Muscle layer of duodenum (tissue), 2 donors: Measurements from ENCODE around the gene PAX3.

Source experiments
- H3K27ac ChIP-seq: one replicate; pipeline ENCODE4 v1.7.0; 2013; ENCODE audit warnings: mild to moderate bottlenecking, low read length
- H3K27me3 ChIP-seq: one replicate; pipeline ENCODE4 v1.7.0; 2013; ENCODE audit warnings: low read depth, mild to moderate bottlenecking, control low read depth, low read length
- H3K36me3 ChIP-seq, 2 donors: one replicate each; pipeline ENCODE4 v1.7.0; 2013; ENCODE audit warnings: low read length in 2 of 2, control low read depth in 1 of 2, mild to moderate bottlenecking in 1 of 2; ENCODE audit not compliant: insufficient read depth in 2 of 2, control insufficient read depth in 1 of 2
- H3K4me1 ChIP-seq, 2 donors: one replicate each; pipeline ENCODE4 v1.7.0; 2013; ENCODE audit warnings: low read length in 2 of 2, mild to moderate bottlenecking in 2 of 2, control low read depth in 1 of 2, moderate library complexity in 1 of 2; ENCODE audit not compliant: insufficient read depth in 2 of 2, control insufficient read depth in 1 of 2
- H3K4me3 ChIP-seq, 2 donors: one replicate each; pipeline ENCODE4 v1.7.0; 2013; ENCODE audit warnings: low read length in 2 of 2, low read depth in 1 of 2, mild to moderate bottlenecking in 1 of 2
- H3K9me3 ChIP-seq, 2 donors: one replicate each; pipeline ENCODE4 v1.7.0; 2013; ENCODE audit warnings: low read length in 2 of 2, control low read depth in 1 of 2, mild to moderate bottlenecking in 1 of 2; ENCODE audit not compliant: control insufficient read depth in 1 of 2
- donor health status: healthy.

PAX3 gene

GRCh38 chr2:222283634-222284033 lies 15.2 kb downstream of the PAX3 start:
- Histone ChIP-seq H3K27me3 (peaks cover 22% of the 10 kb centered on the region), H3K4me3 (no peak overlapping the region), H3K36me3 (no peaks in the 10 kb centered on the region), H3K27ac (no peak overlapping the region), H3K4me1 (no peaks in the 10 kb centered on the region), H3K9me3 (no peaks in the 10 kb centered on the region)

GRCh38 chr2:222281506-222281905 lies 17.3 kb downstream of the PAX3 start:
- no peak overlapping the region for H3K4me3 ChIP-seq
- no peaks in the 10 kb centered on the region for H3K9me3 ChIP-seq
- H3K27ac ChIP-seq: no peak overlapping the region
- H3K4me1 ChIP-seq: no peaks in the 10 kb centered on the region
- H3K27me3 ChIP-seq: peaks cover 16% of the 10 kb centered on the region
- H3K36me3 ChIP-seq: no peaks in the 10 kb centered on the region

DNA sequence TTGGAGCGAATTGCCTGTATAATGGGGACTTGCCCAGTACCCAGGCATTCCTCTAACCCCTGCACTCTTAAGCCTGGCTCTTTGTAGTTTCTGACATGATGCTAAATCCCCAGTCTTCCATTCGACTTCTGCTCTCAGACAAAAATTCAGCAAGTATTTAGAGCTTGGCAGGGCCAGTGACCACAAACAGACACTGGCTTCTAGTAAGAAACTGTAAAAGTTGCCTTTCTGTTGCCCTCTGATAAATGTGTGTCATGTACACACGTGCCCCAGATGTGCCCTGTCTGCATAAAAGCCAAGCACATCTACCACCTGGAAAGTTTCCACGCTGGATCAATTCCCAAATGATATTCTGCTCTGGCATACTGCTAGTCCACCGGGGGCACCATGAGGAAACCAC lies 18.0 kb downstream of the PAX3 start:
- no peaks in the 10 kb centered on the region for H3K36me3 ChIP-seq
- no peak overlapping the region for H3K27ac ChIP-seq
- H3K4me3 ChIP-seq: no peak overlapping the region
- H3K4me1 ChIP-seq: no peaks in the 10 kb centered on the region
- H3K27me3 ChIP-seq: peaks cover 9% of the 10 kb centered on the region
- H3K9me3 ChIP-seq: no peaks in the 10 kb centered on the region

DNA sequence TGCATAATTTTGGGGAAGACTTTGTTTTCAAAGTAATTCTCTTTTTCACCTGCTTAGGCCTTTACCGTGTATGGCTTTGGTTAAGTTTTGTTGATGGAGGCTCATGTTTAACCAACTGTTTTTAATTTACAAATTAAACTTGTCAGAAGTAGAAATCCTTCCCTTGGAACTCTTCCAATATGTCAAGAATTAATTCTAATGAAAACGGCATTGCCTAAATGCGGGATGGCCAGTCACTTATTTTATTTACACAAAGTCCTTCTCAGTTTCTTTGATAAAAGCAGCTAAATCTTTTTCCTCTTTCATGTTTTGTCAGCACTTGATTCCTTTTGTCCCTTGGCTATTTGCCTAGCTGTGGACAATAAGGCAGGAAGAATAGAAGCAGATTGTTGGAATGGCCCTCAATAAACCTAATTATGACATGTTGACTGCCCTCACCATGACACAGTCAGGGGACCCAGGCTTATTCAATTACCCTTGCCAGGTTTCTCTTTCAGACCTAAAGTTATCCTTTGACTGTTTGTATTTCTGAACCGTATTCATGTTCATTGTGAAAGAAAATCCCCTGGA lies 26.3 kb downstream of the PAX3 start:
- Histone ChIP-seq H3K36me3 (no peaks in the 10 kb centered on the region), H3K4me3 (no peak overlapping the region), H3K27ac (no peak overlapping the region), H3K27me3 (peaks cover 14% of the 10 kb centered on the region), H3K9me3 (no peaks in the 10 kb centered on the region), H3K4me1 (no peaks in the 10 kb centered on the region)

GRCh38 chr2:222271854-222272253 lies 26.9 kb downstream of the PAX3 start:
- peaks cover 14% of the 10 kb centered on the region for H3K27me3 ChIP-seq
- no peaks in the 10 kb centered on the region for H3K4me1 ChIP-seq
- H3K27ac ChIP-seq: no peak overlapping the region

GRCh38 chr2:222270396-222270795 lies 28.4 kb downstream of the PAX3 start:
- no peaks in the 10 kb centered on the region for H3K9me3 ChIP-seq
- H3K27ac ChIP-seq: no peak overlapping the region
- H3K4me3 ChIP-seq: no peak overlapping the region
- H3K36me3 ChIP-seq: no peaks in the 10 kb centered on the region
- no peaks in the 10 kb centered on the region for H3K4me1 ChIP-seq
- H3K27me3 ChIP-seq: peaks cover 11% of the 10 kb centered on the region

More at GRCh38 chr2:222271854-222272253, 26.9 kb downstream of the PAX3 start:
- Histone ChIP-seq H3K9me3 (no peaks in the 10 kb centered on the region), H3K4me3 (no peak overlapping the region), H3K36me3 (no peaks in the 10 kb centered on the region)

- Histone ChIP-seq H3K4me1 (no peaks in the 10 kb centered on the region), H3K9me3 (no peaks in the 10 kb centered on the region), H3K27me3 (peaks cover 11% of the 10 kb centered on the region), H3K27ac (no peak overlapping the region), H3K36me3 (no peaks in the 10 kb centered on the region), H3K4me3 (no peak overlapping the region)
Measured at GRCh38 chr2:222269132-222269531, 29.7 kb downstream of the PAX3 start.

DNA sequence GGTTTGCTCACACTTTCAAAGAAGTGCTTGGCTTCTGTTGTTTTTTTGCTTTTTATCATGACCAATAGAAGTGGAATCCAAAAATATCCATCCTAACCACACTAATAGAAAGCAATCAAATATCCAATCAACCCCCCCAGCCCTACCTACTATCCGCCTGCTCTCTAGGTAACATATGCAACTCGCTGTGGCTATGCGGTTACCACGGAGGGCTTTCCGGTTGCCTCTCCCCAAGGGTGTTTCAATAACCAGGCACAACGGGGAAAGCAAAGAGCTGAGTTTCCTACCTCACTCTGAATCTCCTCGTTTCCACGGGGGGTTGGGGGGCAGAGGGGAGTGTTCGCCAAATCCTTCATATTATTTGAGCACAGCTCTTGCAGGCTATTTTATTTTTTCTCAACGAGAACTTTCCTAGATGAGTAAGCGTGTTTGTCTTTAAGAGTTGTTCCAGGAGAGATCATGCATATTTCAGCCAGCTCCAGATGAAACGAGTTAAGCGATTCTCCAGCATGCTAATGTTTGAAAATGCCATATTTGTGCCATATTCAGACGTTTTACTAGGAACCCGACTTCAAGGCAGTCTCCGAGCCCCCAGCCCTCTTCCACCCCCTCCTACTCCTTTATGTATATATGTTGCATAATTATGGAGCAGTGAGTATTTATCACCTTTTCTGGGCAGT lies 30.3 kb downstream of the PAX3 start:
- Histone ChIP-seq H3K9me3 (no peaks in the 10 kb centered on the region), H3K4me3 (no peak overlapping the region), H3K27ac (no peak overlapping the region), H3K4me1 (no peaks in the 10 kb centered on the region), H3K27me3 (peaks cover 11% of the 10 kb centered on the region), H3K36me3 (no peaks in the 10 kb centered on the region)

GRCh38 chr2:222264791-222265320 lies 33.9 kb downstream of the PAX3 start:
- H3K27me3 ChIP-seq: peaks cover 11% of the 10 kb centered on the region
- no peak overlapping the region for H3K27ac ChIP-seq
- no peaks in the 10 kb centered on the region for H3K36me3 ChIP-seq
- H3K4me3 ChIP-seq: no peak overlapping the region
- no peaks in the 10 kb centered on the region for H3K4me1 ChIP-seq
- no peaks in the 10 kb centered on the region for H3K9me3 ChIP-seq

GRCh38 chr2:222261504-222261903 lies 37.3 kb downstream of the PAX3 start:
- Histone ChIP-seq H3K27me3 (no peaks in the 10 kb centered on the region), H3K27ac (no peak overlapping the region), H3K9me3 (no peaks in the 10 kb centered on the region)

DNA sequence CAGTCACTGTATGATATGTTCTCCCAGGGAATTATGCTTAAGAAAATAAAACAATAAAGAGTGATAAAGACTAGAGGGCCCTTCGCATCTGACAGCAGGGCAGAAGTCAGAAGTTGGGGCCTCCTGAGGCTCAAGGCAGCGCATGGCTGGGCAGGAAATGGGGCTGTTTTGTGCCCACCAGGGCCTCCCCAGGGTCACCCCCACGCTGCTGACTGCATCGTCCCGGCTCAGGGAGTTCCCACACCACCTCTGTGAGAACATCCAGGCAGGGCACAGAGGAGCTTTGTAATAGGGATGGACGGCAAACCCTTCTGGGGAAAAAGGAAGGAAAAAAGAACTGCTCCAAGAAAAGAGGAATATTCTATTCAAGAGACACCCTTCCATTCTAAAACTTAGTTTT lies 41.2 kb downstream of the PAX3 start:
- Histone ChIP-seq H3K4me3 (no peak overlapping the region), H3K4me1 (no peaks in the 10 kb centered on the region), H3K27me3 (no peaks in the 10 kb centered on the region), H3K36me3 (no peaks in the 10 kb centered on the region), H3K27ac (no peak overlapping the region), H3K9me3 (no peaks in the 10 kb centered on the region)

More at GRCh38 chr2:222261504-222261903, 37.3 kb downstream of the PAX3 start:
- Histone ChIP-seq H3K4me3 (no peak overlapping the region), H3K36me3 (no peaks in the 10 kb centered on the region), H3K4me1 (no peaks in the 10 kb centered on the region)

GRCh38 chr2:222256250-222256649 lies 42.5 kb downstream of the PAX3 start:
- no peak overlapping the region for H3K4me3 ChIP-seq
- no peaks in the 10 kb centered on the region for H3K36me3 ChIP-seq
- no peaks in the 10 kb centered on the region for H3K27me3 ChIP-seq
- H3K9me3 ChIP-seq: no peaks in the 10 kb centered on the region
- H3K27ac ChIP-seq: no peak overlapping the region
- H3K4me1 ChIP-seq: no peaks in the 10 kb centered on the region
